ENCODE results near the gene LMAN2. TPM values are rescaled to one million over a fixed set of nuclear protein-coding genes. Genes with fewer than 3 reads are reported as not detected.
A peak's percentile ranks its signal among the peaks of the same experiment; 100 is the strongest.

The LMAN2 gene
- total RNA-seq, 1 donor from 2014 or later, result 60.0 TPM

- intact Hi-C loops (cut with micrococcal nuclease), result no loop called here
- TF ChIP-seq CTCF (IDR thresholded peaks at IDR 0.05; ENCODE audit: borderline replicate concordance), result no peak
- no peak overlapping the region for H3K27ac ChIP-seq (replicated peaks)
- H3K9me3 ChIP-seq (replicated peaks), result no peaks in the 10 kb centered on the region
- H3K4me1 ChIP-seq, result peaks cover 30% of the 10 kb centered on the region
- no peaks in the 10 kb centered on the region for H3K36me3 ChIP-seq
- DNase-seq, result no peak
- no peak overlapping the region for H3K4me3 ChIP-seq
- H3K27me3 ChIP-seq (ENCODE audit: low read depth), result peaks cover 18% of the 10 kb centered on the region
Observed at GRCh38 chr5:177372034-177372896, 20.8 kb upstream of the LMAN2 start.

GRCh38 chr5:177371120-177372033 lies 19.9 kb upstream of the LMAN2 start:
- intact Hi-C loops (cut with micrococcal nuclease), result no loop called here
- H3K9me3 ChIP-seq (replicated peaks), result no peaks in the 10 kb centered on the region
- no peak for DNase-seq
- H3K27me3 ChIP-seq (ENCODE audit: low read depth), result peaks cover 18% of the 10 kb centered on the region
- TF ChIP-seq CTCF (IDR thresholded peaks at IDR 0.05; ENCODE audit: borderline replicate concordance), result no peak
- peak overlapping the region; percentile 61 for H3K4me3 ChIP-seq
- peaks cover 39% of the 10 kb centered on the region for H3K4me1 ChIP-seq
- no peaks in the 10 kb centered on the region for H3K36me3 ChIP-seq
- peak overlapping the region; percentile 3 for H3K27ac ChIP-seq (replicated peaks)

GRCh38 chr5:177370488-177371119 lies 19.1 kb upstream of the LMAN2 start:
- H3K36me3 ChIP-seq, result no peaks in the 10 kb centered on the region
- DNase-seq, result peak; percentile 70
- peak overlapping the region; percentile 61 for H3K4me3 ChIP-seq
- H3K27me3 ChIP-seq (ENCODE audit: low read depth), result peaks cover 18% of the 10 kb centered on the region
- TF ChIP-seq CTCF (IDR thresholded peaks at IDR 0.05; ENCODE audit: borderline replicate concordance), result peak; percentile 53
- peak overlapping the region; percentile 3 for H3K27ac ChIP-seq (replicated peaks)
- H3K4me1 ChIP-seq, result peaks cover 43% of the 10 kb centered on the region
- no peaks in the 10 kb centered on the region for H3K9me3 ChIP-seq (replicated peaks)
- intact Hi-C loops (cut with micrococcal nuclease), result no loop called here

- Histone ChIP-seq H3K9me3 (replicated peaks) (no peaks in the 10 kb centered on the region), H3K27me3 (ENCODE audit: low read depth) (peaks cover 13% of the 10 kb centered on the region), H3K27ac (replicated peaks) (no peak overlapping the region), H3K36me3 (no peaks in the 10 kb centered on the region), H3K4me1 (peaks cover 43% of the 10 kb centered on the region), H3K4me3 (no peak overlapping the region)
- DNase-seq, result no peak
- intact Hi-C loops (cut with micrococcal nuclease), result no loop called here
- no peak for TF ChIP-seq CTCF (IDR thresholded peaks at IDR 0.05; ENCODE audit: borderline replicate concordance)
Observed at GRCh38 chr5:177369645-177370440, 18.4 kb upstream of the LMAN2 start.

Data from left ventricle myocardium inferior (tissue), 1 donor.